GM20431 (cell line): Measurements from ENCODE around the gene CEP135.
"Not testable (repeated sequence)": the region's sequence is repeated elsewhere in the genome, so short reads cannot be mapped to it uniquely, and the experiment has no call there.

Experiments used
- in situ Hi-C: fragments of 300-500 bp; cut with MseI, MboI; formaldehyde crosslinking; loops from one replicate; pipeline ENCODE4 v1.15.0; 2020; ENCODE audit warnings: low sequenced_read_pairs; ENCODE audit not compliant: unreplicated experiment

Gene CEP135

GRCh38 chr4:55948726-55949481 is at the start of gene CEP135:
Gene CEP135 (plus strand): TSS chr4:55948945. CDS start chr4:55952131, 3,186 bp downstream.
- in situ Hi-C loops = no loop called here

- in situ Hi-C loops = no loop called here
Measured at GRCh38 chr4:55902677-55903076, 46.1 kb upstream of the CEP135 start.

GRCh38 chr4:55903577-55903976 is 45.2 kb upstream of the CEP135 start:
- in situ Hi-C loops = no loop called here

GRCh38 chr4:55904576-55904975 is 44.2 kb upstream of the CEP135 start:
- in situ Hi-C loops = no loop called here

- in situ Hi-C loops = no loop called here
Measured at GRCh38 chr4:55906323-55906722, 42.4 kb upstream of the CEP135 start.

- in situ Hi-C loops = no loop called here
Measured at GRCh38 chr4:55906989-55907388, 41.8 kb upstream of the CEP135 start.

- in situ Hi-C loops = no loop called here
Measured at GRCh38 chr4:55907469-55907868, 41.3 kb upstream of the CEP135 start.

GRCh38 chr4:55910140-55910539 is 38.6 kb upstream of the CEP135 start:
- in situ Hi-C loops = no loop called here

GRCh38 chr4:55912249-55912648 is 36.5 kb upstream of the CEP135 start:
- in situ Hi-C loops = no loop called here

GRCh38 chr4:55920571-55920970 is 28.2 kb upstream of the CEP135 start:
- in situ Hi-C loops = no loop called here

- in situ Hi-C loops = no loop called here
Measured at GRCh38 chr4:55921093-55921492, 27.7 kb upstream of the CEP135 start.

GRCh38 chr4:55925241-55925640 is 23.5 kb upstream of the CEP135 start:
- in situ Hi-C loops = no loop called here

- in situ Hi-C loops = no loop called here
Measured at GRCh38 chr4:55926610-55927009, 22.1 kb upstream of the CEP135 start.

- in situ Hi-C loops = no loop called here
Measured at GRCh38 chr4:55927803-55928437, 20.8 kb upstream of the CEP135 start.

- in situ Hi-C loops = no loop called here
Measured at GRCh38 chr4:55928846-55929245, 19.9 kb upstream of the CEP135 start.

- in situ Hi-C loops = no loop called here
Measured at GRCh38 chr4:55931043-55931442, 17.7 kb upstream of the CEP135 start.

- in situ Hi-C loops = no loop called here
Measured at GRCh38 chr4:55931833-55932232, 16.9 kb upstream of the CEP135 start.

- in situ Hi-C loops = no loop called here
Measured at GRCh38 chr4:55932511-55932910, 16.2 kb upstream of the CEP135 start.

- in situ Hi-C loops = no loop called here
Measured at GRCh38 chr4:55933611-55934010, 15.1 kb upstream of the CEP135 start.

- in situ Hi-C loops = not testable (repeated sequence)
Measured at GRCh38 chr4:55935907-55936306, 12.8 kb upstream of the CEP135 start.

GRCh38 chr4:55938481-55938880 is 10.3 kb upstream of the CEP135 start:
- in situ Hi-C loops = no loop called here

GRCh38 chr4:55939421-55939820 is 9.3 kb upstream of the CEP135 start:
- in situ Hi-C loops = no loop called here
